WERI-Rb-1 (cell line): Measurements from ENCODE around the gene FBXO4.

Experiments used
- DNase-seq: peaks from one replicate; pipeline ENCODE4 v3.0.0-alpha.2; 2020
- H3K27ac ChIP-seq: fragments of 250-450 bp; sonication (Bioruptor Pico); 2 replicates; pipeline ENCODE4 v1.5.1; 2020; ENCODE audit warnings: mild to moderate bottlenecking, moderate library complexity
- H3K27me3 ChIP-seq: fragments of 250-450 bp; sonication (Bioruptor Pico); 2 replicates; pipeline ENCODE4 v1.5.1; 2021; ENCODE audit warnings: mild to moderate bottlenecking, low read depth, moderate library complexity; ENCODE audit not compliant: insufficient read depth, severe bottlenecking
- H3K36me3 ChIP-seq: fragments of 250-450 bp; sonication (Bioruptor Pico); 2 replicates; pipeline ENCODE4 v1.5.1; 2020; ENCODE audit warnings: mild to moderate bottlenecking, moderate library complexity
- H3K4me3 ChIP-seq: 2 replicates; pipeline ENCODE4 v1.5.1; 2011; ENCODE audit warnings: low read depth, mild to moderate bottlenecking, control low read depth, low read length
- H3K9me3 ChIP-seq: fragments of 250-450 bp; sonication (Bioruptor Pico); 2 replicates; pipeline ENCODE4 v1.5.1; 2021; ENCODE audit warnings: mild to moderate bottlenecking, moderate library complexity; ENCODE audit not compliant: severe bottlenecking
- TF ChIP-seq, protein P1 (sequence below): IDR thresholded peaks from 2 replicates; pipeline ENCODE4 v1.5.1; 2011; ENCODE audit warnings: low read depth, mild to moderate bottlenecking, control low read depth, inconsistent platforms, low read length

Gene FBXO4, protein sequence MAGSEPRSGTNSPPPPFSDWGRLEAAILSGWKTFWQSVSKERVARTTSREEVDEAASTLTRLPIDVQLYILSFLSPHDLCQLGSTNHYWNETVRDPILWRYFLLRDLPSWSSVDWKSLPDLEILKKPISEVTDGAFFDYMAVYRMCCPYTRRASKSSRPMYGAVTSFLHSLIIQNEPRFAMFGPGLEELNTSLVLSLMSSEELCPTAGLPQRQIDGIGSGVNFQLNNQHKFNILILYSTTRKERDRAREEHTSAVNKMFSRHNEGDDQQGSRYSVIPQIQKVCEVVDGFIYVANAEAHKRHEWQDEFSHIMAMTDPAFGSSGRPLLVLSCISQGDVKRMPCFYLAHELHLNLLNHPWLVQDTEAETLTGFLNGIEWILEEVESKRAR

DNA sequence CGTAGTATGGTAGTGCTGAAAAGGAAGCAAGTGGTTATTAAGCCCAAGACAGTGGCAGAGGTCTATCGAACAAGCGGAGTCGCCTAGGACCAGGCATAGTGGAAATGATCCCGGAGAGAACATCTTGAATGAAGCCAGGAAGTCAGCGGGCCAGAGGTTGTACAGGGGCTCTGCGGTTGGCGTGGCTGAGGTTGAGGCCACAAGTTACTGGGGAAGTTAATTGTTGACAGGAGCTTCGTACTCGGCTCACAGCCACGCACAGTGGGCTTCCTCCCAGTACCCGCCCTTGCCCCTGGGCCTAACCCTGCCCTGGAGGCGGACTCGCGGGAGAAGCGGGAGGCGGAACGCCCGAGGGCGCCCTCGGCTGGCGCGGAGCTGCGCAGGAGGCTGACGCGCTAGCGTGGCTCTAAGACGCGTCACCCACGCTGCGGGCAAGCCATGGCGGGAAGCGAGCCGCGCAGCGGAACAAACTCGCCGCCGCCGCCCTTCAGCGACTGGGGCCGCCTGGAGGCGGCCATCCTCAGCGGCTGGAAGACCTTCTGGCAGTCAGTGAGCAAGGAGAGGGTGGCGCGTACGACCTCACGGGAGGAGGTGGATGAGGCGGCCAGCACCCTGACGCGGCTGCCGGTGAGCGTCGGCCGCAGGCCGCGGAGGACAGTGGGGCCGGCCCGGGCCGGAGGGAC is at the start of gene FBXO4:
FBXO4 (plus strand) TSS at position 410 of the 683 bp plus-strand sequence; CDS start at position 439, 29 bp downstream.
- TF ChIP-seq, protein P1, sequence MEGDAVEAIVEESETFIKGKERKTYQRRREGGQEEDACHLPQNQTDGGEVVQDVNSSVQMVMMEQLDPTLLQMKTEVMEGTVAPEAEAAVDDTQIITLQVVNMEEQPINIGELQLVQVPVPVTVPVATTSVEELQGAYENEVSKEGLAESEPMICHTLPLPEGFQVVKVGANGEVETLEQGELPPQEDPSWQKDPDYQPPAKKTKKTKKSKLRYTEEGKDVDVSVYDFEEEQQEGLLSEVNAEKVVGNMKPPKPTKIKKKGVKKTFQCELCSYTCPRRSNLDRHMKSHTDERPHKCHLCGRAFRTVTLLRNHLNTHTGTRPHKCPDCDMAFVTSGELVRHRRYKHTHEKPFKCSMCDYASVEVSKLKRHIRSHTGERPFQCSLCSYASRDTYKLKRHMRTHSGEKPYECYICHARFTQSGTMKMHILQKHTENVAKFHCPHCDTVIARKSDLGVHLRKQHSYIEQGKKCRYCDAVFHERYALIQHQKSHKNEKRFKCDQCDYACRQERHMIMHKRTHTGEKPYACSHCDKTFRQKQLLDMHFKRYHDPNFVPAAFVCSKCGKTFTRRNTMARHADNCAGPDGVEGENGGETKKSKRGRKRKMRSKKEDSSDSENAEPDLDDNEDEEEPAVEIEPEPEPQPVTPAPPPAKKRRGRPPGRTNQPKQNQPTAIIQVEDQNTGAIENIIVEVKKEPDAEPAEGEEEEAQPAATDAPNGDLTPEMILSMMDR = peak; percentile 79
- peak; percentile 84 for DNase-seq
- no peaks in the 10 kb centered on the region for H3K9me3 ChIP-seq
- H3K4me3 ChIP-seq = peak within 1 kb of the TSS; percentile 61
- peaks cover 3% of the 10 kb centered on the region for H3K36me3 ChIP-seq
- no peaks in the 10 kb centered on the region for H3K27me3 ChIP-seq
- peak within 1 kb of the TSS; percentile 81 for H3K27ac ChIP-seq

GRCh38 chr5:41876678-41877077 is 48.4 kb upstream of the FBXO4 start:
- TF ChIP-seq, protein P1 = no peak
- no peaks in the 10 kb centered on the region for H3K27me3 ChIP-seq
- H3K27ac ChIP-seq = no peak overlapping the region

GRCh38 chr5:41877408-41877807 is 47.7 kb upstream of the FBXO4 start:
- TF ChIP-seq, protein P1 = no peak
- Histone ChIP-seq H3K27me3 (no peaks in the 10 kb centered on the region), H3K36me3 (no peaks in the 10 kb centered on the region), H3K9me3 (no peaks in the 10 kb centered on the region), H3K4me3 (no peak overlapping the region), H3K27ac (no peak overlapping the region)
- no peak for DNase-seq

More at GRCh38 chr5:41876678-41877077, 48.4 kb upstream of the FBXO4 start:
- H3K9me3 ChIP-seq = no peaks in the 10 kb centered on the region
- DNase-seq = no peak
- no peak overlapping the region for H3K4me3 ChIP-seq
- H3K36me3 ChIP-seq = no peaks in the 10 kb centered on the region

DNA sequence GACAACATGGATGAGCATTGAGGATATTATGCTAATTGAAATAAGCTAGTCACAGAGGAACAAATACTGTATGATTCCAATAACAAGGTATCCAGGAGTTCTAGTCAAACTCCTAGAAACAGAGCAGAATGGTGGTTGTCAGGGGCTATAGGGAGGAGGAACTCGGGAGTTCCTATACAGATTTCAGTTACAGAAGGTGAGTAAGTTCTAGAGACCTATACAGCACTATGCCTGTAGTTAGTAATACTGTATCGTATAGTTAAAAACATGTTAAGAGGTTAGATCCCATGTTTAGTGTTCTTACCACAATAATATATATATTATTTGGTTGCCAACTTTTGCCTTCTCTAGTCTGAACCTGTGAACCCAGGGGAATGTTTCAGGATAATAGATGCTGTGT is 46.9 kb upstream of the FBXO4 start:
- Histone ChIP-seq H3K9me3 (no peaks in the 10 kb centered on the region), H3K27ac (no peak overlapping the region), H3K36me3 (no peaks in the 10 kb centered on the region), H3K4me3 (no peak overlapping the region), H3K27me3 (no peaks in the 10 kb centered on the region)
- TF ChIP-seq, protein P1 = no peak
- no peak for DNase-seq

DNA sequence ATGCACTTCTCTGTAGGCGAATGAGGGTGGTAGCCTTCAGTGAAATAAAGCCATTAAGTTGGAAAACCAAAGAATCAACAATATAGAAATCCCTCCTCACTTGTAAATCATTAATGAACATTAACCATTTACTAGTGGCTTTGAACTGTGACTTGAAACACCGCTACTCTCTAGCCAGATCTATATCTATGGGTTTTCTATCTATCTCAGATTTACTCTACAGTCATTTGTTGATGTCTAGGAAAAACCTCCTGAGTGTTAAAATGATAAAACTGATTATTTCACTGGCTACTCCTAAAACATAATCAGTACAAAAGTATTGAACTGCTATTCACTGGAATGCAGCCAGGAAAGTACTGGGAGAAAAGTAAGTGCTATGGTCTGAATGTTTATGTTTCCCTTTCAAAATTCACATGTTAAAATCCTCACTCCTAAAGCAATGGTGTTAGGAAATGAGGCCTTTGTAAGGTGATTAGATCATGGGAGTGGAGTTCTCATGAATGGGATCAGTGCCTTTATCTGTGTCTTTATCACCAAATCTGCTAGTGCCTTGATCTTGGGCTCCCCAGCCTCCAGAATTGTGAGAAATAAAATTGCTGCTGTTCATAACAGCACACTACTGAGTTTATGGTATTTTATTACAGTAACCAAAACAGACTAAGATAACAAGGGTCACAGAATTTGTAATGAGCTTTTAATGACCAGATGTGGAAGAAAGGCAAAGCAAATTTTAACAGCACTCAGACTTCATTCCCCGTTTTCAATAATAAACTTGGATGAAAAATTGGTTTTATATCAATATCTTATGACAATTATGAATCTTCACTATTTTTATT is 46.2 kb upstream of the FBXO4 start:
- Histone ChIP-seq H3K9me3 (no peaks in the 10 kb centered on the region), H3K27me3 (no peaks in the 10 kb centered on the region), H3K36me3 (no peaks in the 10 kb centered on the region), H3K4me3 (no peak overlapping the region), H3K27ac (no peak overlapping the region)
- TF ChIP-seq, protein P1 = no peak
- no peak for DNase-seq
